HFFc6 (cell line): ENCODE measurements around the gene ARHGAP1. TPM values are rescaled to one million over a fixed set of nuclear protein-coding genes. Genes with fewer than 3 reads are reported as not detected.

Experiments
- DNase-seq: peaks from one replicate; pipeline ENCODE4 v3.0.0-alpha.2; 2018
- H3K27ac Mint-ChIP-seq: 2 replicates; pipeline ENCODE4 v1.8.0; 2020; ENCODE audit warnings: mild to moderate bottlenecking, mixed read lengths
- H3K27me3 Mint-ChIP-seq: 2 replicates; pipeline ENCODE4 v1.8.0; 2021; ENCODE audit warnings: mild to moderate bottlenecking, moderate library complexity, mixed read lengths; ENCODE audit not compliant: insufficient read depth
- H3K36me3 Mint-ChIP-seq: 2 replicates; pipeline ENCODE4 v1.8.0; 2021; ENCODE audit warnings: low read depth, mixed read lengths
- H3K4me1 Mint-ChIP-seq: 2 replicates; pipeline ENCODE4 v1.8.0; 2020; ENCODE audit warnings: low read depth, mixed read lengths
- H3K4me3 Mint-ChIP-seq: 2 replicates; pipeline ENCODE4 v1.8.0; 2020; ENCODE audit warnings: mild to moderate bottlenecking, moderate library complexity, mixed read lengths
- H3K9me3 Mint-ChIP-seq: 2 replicates; pipeline ENCODE4 v1.8.0; 2020; ENCODE audit warnings: mild to moderate bottlenecking, mixed read lengths
- total RNA-seq, 6 experiments: library from RNA; stranded (reverse); fragmentation: NEBNext Ultra II Directional; extraction: Animal tissue kit (Norgen Biotek cat#: 25700); gene quantifications; 2 replicates in 1 of 6; 3 replicates in 5 of 6; pipeline ENCODE4 v1.2.3, GENCODE V29; 2021
- TF ChIP-seq, protein P1 (sequence below): fragments of 200-600 bp; sonication (generic); IDR thresholded peaks from 2 replicates; pipeline ENCODE4 v1.5.0; 2021; ENCODE audit warnings: antibody characterized with exemption, mild to moderate bottlenecking

The ARHGAP1 gene
- total RNA-seq, 6 experiments from 2014 or later = 107 to 134 (median 110) TPM

DNA sequence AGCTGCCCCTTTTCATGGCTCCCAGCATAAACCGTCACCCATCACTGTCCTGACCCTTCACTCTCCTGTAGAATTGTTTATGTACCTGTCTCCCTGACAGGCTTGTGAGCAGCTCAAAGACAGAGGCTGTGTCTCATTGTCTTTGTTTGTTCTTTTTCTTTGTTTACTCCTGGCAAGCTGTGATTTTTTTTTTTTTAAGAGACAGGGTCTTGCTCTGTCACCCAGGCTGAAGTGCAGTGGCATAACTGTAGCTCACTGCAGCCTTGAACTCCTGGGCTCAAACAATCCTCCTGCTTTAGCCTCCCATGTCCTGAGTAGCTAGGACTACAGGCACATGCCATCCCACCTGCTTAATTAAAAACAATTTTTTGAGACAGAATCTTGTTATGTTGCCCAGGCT, 9.7 kb downstream of the ARHGAP1 start:
- H3K4me3 Mint-ChIP-seq = no peak overlapping the region
- TF ChIP-seq, protein P1, sequence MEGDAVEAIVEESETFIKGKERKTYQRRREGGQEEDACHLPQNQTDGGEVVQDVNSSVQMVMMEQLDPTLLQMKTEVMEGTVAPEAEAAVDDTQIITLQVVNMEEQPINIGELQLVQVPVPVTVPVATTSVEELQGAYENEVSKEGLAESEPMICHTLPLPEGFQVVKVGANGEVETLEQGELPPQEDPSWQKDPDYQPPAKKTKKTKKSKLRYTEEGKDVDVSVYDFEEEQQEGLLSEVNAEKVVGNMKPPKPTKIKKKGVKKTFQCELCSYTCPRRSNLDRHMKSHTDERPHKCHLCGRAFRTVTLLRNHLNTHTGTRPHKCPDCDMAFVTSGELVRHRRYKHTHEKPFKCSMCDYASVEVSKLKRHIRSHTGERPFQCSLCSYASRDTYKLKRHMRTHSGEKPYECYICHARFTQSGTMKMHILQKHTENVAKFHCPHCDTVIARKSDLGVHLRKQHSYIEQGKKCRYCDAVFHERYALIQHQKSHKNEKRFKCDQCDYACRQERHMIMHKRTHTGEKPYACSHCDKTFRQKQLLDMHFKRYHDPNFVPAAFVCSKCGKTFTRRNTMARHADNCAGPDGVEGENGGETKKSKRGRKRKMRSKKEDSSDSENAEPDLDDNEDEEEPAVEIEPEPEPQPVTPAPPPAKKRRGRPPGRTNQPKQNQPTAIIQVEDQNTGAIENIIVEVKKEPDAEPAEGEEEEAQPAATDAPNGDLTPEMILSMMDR = no peak
- no peak for DNase-seq
- H3K27ac Mint-ChIP-seq = no peak overlapping the region
- peaks cover 14% of the 10 kb centered on the region for H3K4me1 Mint-ChIP-seq
- peaks cover 32% of the 10 kb centered on the region; the same call in 1 of the 2 replicates for H3K36me3 Mint-ChIP-seq
- H3K9me3 Mint-ChIP-seq = no peaks in the 10 kb centered on the region
- H3K27me3 Mint-ChIP-seq = peaks cover 3% of the 10 kb centered on the region

DNA sequence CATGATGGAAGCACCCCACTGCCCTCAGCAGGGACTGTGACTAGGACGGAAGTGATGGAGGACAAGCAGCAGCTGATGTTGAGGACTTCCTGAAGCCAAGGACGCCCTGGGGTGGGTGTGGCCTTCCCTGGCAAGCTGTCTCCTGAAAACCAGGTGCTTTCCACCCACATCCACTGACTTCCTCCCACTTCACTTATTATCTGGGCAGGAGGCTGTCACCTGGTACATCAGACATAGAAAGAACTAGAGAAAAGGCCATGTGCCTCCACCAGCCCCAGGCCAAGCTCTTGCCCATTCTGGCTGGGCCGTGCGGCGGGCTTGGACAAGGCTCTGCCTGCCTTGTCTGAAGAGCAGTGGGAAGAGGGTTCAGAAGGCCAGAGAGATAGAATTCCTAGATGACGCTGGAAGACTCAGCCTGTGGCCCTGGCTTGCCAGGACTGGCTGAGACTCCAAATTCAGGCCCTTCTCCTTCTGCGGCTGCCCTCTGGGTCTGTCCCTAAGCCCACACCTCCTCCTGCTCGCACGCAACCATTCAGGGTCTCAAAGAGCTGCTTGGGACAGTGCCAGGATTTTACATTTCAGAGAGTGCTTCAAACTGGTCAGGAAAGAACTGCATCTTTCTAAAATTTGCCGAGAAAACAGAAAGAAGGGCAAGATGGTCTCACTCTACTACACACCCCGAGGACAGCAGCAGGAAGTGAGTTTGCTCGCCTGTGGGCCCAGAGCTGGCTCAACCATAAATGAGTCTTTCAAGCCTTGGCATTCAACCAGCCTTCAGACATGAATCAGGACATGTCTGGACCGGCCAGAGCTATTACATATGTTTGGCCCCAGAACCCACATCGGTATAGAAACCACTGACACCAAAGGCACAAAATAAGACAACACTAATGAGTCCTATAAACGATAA, 13.3 kb downstream of the ARHGAP1 start:
- H3K27ac Mint-ChIP-seq = peak overlapping the region; percentile 79
- TF ChIP-seq, protein P1 = no peak
- peaks cover 3% of the 10 kb centered on the region for H3K27me3 Mint-ChIP-seq
- peaks cover 24% of the 10 kb centered on the region; the same call in 1 of the 2 replicates for H3K36me3 Mint-ChIP-seq
- peak; percentile 25 for DNase-seq
- no peak overlapping the region for H3K4me3 Mint-ChIP-seq
- H3K9me3 Mint-ChIP-seq = no peaks in the 10 kb centered on the region
- peaks cover 29% of the 10 kb centered on the region for H3K4me1 Mint-ChIP-seq

DNA sequence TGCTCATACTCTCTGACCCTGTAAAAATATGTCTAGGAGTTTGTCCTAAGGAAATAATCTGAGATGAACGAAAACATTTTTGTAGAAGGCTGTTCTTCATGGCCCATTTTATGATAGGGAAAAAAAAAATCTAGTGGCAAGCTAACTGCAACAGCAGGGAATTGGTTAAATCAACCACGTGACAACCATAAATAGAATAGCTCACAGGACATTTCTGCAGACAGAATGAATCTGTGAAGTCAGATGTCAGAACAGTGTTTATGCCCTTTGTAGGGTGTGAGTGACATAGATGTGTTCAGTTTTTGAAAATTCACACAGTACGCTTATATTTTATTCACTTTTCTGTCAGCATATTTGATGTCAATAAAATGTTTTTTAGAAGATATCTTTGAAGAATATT, 16.1 kb downstream of the ARHGAP1 start:
- H3K27ac Mint-ChIP-seq = peak overlapping the region; percentile 45; the same call in 1 of the 2 replicates
- H3K9me3 Mint-ChIP-seq = no peaks in the 10 kb centered on the region
- peaks cover 6% of the 10 kb centered on the region for H3K27me3 Mint-ChIP-seq
- no peak for DNase-seq
- TF ChIP-seq, protein P1 = no peak
- peaks cover 29% of the 10 kb centered on the region for H3K4me1 Mint-ChIP-seq
- peaks cover 19% of the 10 kb centered on the region; the same call in 1 of the 2 replicates for H3K36me3 Mint-ChIP-seq
- H3K4me3 Mint-ChIP-seq = no peak overlapping the region

DNA sequence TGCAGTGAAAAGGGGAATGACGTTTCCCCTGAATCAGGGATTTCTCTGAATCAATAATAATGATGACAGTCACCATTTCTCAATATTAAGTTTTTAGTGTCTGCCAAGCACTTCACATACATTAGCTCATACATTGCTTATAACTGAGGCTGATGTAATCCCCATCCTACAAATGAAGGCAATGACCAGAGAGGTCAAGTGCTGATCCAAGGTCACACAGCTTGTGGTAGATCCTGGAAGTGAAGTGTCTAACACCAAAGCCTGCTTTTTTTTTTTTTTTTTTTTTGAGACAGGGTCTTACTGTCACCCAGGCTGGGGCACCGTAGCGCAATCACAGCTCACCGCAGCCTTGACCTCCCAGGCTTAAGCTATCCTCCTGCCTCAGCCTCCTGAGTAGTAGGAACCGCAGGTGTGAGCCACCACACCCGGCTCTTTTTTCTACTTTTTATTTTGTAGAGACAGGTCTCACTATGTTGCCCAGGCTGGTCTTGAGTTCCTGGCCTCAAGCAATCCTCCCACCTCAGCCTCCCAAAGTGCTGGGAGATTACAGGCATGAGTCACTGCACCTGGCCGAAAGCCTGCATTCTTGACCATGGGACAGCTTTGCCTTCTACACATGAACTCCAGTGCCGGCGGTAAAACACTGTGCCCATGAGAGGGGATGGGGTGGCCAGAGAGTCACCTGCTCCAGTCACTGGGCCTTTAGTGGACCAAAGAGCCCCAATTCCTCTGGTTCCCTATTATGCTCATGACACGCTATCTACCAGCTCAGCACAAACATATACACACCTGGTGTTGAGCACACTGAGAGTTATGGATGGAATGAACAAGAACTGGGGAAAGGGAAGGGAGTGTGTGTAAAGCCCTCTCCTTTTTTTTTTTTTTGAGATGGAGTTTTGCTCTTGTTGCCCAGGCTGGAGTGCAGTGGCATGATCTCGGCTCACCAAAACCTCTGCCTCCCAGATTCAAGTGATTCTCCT, 17.4 kb downstream of the ARHGAP1 start:
- TF ChIP-seq, protein P1 = no peak

DNA sequence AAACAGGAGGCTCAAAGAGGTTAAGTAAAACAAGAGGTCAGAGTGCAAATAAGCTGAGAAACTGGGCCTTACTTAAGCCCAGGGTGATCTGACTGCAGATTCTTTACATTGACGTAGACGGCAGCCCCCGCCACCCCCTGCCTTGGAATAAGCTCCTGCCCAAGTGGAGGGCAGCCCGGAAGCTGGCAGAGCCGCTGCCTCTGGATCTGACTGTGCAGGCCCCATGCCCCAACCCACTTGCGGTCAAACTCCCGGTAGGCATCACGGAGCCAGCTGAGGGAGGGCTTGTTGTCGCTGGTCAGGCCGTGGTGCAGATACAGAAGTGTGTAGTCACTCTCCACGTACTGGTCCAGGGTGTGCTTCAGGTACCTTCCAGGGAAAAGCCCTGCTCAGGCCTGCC, 18.6 kb downstream of the ARHGAP1 start:
- Mint-ChIP-seq H3K9me3 (no peaks in the 10 kb centered on the region; the same call in 1 of the 2 replicates), H3K4me3 (no peak overlapping the region), H3K36me3 (peaks cover 20% of the 10 kb centered on the region), H3K27ac (no peak overlapping the region), H3K27me3 (peaks cover 6% of the 10 kb centered on the region), H3K4me1 (peaks cover 23% of the 10 kb centered on the region)
- TF ChIP-seq, protein P1 = no peak
- no peak for DNase-seq

More for the DNA sequence above, 17.4 kb downstream of the ARHGAP1 start:
- no peak for DNase-seq
- peaks cover 6% of the 10 kb centered on the region for H3K27me3 Mint-ChIP-seq
- no peak overlapping the region for H3K4me3 Mint-ChIP-seq
- no peak overlapping the region for H3K27ac Mint-ChIP-seq
- peaks cover 24% of the 10 kb centered on the region for H3K36me3 Mint-ChIP-seq
- H3K4me1 Mint-ChIP-seq = peaks cover 32% of the 10 kb centered on the region
- H3K9me3 Mint-ChIP-seq = no peaks in the 10 kb centered on the region
